Dendritic cell treated with granulocyte-macrophage colony-stimulating factor and Interleukin-4, amounts not matched to agents 40 ng/mL and 50 ng/mL, for 4 days (primary cell): ENCODE data around the gene CRP.

Source experiments
- H3K27ac Mint-ChIP-seq: one replicate; pipeline ENCODE4 v1.8.0; 2022; ENCODE audit warnings: mild to moderate bottlenecking, mixed read lengths
- H3K27me3 Mint-ChIP-seq: one replicate; pipeline ENCODE4 v1.8.0; 2022; ENCODE audit warnings: mild to moderate bottlenecking, mixed read lengths
- H3K36me3 Mint-ChIP-seq: one replicate; pipeline ENCODE4 v1.8.0; 2022; ENCODE audit warnings: low read depth, mixed read lengths
- H3K4me1 Mint-ChIP-seq: one replicate; pipeline ENCODE4 v1.8.0; 2022; ENCODE audit warnings: low read depth, mixed read lengths
- H3K4me3 Mint-ChIP-seq: one replicate; pipeline ENCODE4 v1.8.0; 2022; ENCODE audit warnings: mild to moderate bottlenecking, moderate library complexity, mixed read lengths
- H3K9me3 Mint-ChIP-seq: one replicate; pipeline ENCODE4 v1.8.0; 2022; ENCODE audit warnings: mixed read lengths
- intact Hi-C: fragments of 100-400 bp; cut with micrococcal nuclease; formaldehyde crosslinking; loops from one replicate; pipeline ENCODE4 v1.15.0; 2022

Gene CRP

DNA sequence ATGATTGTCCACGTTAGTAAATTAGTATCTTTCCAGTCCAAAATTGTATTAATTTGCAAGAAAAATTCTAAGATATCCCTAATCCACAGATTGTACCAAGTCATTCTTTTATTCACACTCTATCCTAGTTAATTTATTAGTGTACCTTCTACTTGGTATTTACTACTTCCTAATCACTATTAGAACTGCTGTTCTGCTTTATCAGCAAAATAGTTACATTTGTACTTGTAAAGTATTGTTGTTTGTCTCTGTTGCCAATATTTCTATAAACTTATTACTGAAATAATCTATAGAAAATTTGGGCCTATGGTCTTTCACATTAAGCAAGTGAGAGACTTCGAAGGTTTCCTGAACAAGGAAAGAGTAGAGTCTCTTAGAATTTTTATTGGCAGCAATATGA is 5.6 kb upstream of the CRP start:
- Mint-ChIP-seq H3K4me1 (no peaks in the 10 kb centered on the region), H3K27me3 (no peaks in the 10 kb centered on the region), H3K9me3 (peaks cover 68% of the 10 kb centered on the region), H3K36me3 (no peaks in the 10 kb centered on the region), H3K4me3 (no peak overlapping the region), H3K27ac (no peak overlapping the region)
- intact Hi-C loops = no loop called here

GRCh38 chr1:159715855-159716254 is 1.5 kb upstream of the CRP start:
- H3K4me1 Mint-ChIP-seq = no peaks in the 10 kb centered on the region
- no peaks in the 10 kb centered on the region for H3K27me3 Mint-ChIP-seq
- H3K36me3 Mint-ChIP-seq = no peaks in the 10 kb centered on the region
- no peak overlapping the region for H3K27ac Mint-ChIP-seq
- no peak overlapping the region for H3K4me3 Mint-ChIP-seq
- peaks cover 55% of the 10 kb centered on the region for H3K9me3 Mint-ChIP-seq
- intact Hi-C loops = no loop called here

- Mint-ChIP-seq H3K9me3 (peaks cover 17% of the 10 kb centered on the region), H3K27ac (no peak overlapping the region), H3K4me1 (no peaks in the 10 kb centered on the region), H3K36me3 (no peaks in the 10 kb centered on the region), H3K4me3 (no peak overlapping the region), H3K27me3 (no peaks in the 10 kb centered on the region)
- intact Hi-C loops = no loop called here
These were observed 2.3 kb downstream of the CRP start for GRCh38 chr1:159712080-159712479.

DNA sequence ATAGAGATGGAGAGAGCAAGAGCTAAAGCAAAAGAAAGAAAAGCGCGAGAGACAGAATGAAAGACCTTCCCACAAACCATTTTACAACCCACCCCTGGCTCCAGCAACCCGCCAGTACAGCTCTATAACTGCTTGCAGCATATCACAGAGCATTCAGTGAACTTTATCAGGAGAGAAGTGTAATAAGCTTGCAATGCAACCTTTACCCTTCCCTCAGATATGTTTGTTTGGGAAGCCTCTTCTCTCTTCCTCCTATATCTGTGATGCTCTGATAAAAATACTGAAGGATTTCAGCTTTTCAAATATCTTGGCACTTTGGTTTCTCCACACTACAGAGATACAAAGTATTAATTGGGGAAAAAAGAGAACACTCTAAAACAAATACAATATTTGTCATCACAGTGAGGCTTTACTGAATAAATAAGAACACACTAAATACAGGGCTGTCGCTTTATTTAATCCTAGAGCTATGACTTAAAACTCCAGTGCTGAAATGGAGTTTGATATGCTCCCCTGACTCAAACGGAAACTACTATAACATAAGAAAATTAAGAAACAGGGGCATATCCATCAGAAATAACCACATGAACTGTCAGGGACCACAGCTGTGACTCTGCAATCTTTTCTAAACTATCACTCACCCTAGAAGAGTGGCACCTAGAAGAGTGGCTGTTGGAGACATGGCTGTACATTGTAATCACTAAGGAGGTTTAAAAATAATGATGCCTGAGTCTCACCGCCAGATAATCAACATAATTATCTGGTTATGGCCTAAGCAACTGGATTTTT is 6.7 kb downstream of the CRP start:
- no peaks in the 10 kb centered on the region for H3K4me1 Mint-ChIP-seq
- H3K9me3 Mint-ChIP-seq = no peaks in the 10 kb centered on the region
- no peaks in the 10 kb centered on the region for H3K27me3 Mint-ChIP-seq
- no peak overlapping the region for H3K27ac Mint-ChIP-seq
- no peaks in the 10 kb centered on the region for H3K36me3 Mint-ChIP-seq
- intact Hi-C loops = no loop called here
- no peak overlapping the region for H3K4me3 Mint-ChIP-seq

DNA sequence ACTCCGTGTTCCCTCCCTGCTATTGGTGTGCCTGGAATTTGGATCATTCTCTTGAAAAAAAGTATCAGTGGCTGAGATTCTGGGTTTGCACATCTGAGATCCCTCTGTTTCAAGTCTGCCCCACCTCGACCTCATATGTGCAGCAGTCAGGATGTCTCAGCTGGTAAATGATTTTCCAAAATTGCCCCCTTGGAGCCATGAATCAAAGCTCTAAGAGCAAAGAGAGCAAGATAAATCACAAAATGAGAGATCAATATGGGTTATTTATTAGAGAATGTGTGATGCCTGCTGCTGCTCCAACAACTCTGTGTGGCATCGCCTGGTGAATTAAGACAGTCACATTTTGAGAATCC is 8.5 kb downstream of the CRP start:
- H3K4me1 Mint-ChIP-seq = no peaks in the 10 kb centered on the region
- H3K27me3 Mint-ChIP-seq = no peaks in the 10 kb centered on the region
- no peaks in the 10 kb centered on the region for H3K36me3 Mint-ChIP-seq
- H3K4me3 Mint-ChIP-seq = no peak overlapping the region
- no peak overlapping the region for H3K27ac Mint-ChIP-seq
- H3K9me3 Mint-ChIP-seq = no peaks in the 10 kb centered on the region
- intact Hi-C loops = no loop called here

DNA sequence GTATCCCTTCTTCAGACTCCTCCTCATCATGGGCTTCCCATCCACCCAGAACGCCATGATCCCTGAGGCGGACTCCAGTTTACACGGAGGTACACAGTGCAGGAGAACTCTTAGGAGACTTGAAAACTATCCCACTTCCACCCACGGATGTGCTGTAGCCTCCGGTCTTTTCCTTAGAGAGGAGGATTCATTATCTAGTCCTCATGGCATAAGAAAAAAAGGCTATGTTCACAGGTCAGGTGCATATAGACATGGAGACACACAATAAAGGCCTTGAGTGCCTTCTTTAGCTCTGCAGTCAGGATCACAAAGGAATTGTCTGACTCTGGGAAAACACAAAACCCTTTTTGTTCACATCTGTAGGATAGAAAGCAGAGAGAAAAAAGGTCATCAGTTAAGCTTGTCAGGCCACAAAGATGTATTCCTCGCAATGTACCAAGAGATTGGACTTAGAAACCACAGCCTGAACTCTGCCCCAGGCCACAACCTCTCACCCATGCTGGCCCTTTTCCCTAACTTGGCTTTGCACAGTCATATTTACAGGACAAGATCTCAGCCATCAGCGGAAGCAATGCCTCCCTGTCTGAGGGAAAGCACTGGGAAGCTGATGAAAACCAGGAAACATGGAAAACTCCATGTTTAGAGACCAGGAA is 9.0 kb downstream of the CRP start:
- Mint-ChIP-seq H3K27me3 (no peaks in the 10 kb centered on the region), H3K4me3 (no peak overlapping the region), H3K4me1 (peaks cover 2% of the 10 kb centered on the region), H3K9me3 (no peaks in the 10 kb centered on the region), H3K27ac (no peak overlapping the region), H3K36me3 (no peaks in the 10 kb centered on the region)
- intact Hi-C loops = no loop called here

GRCh38 chr1:159704481-159704880 is 9.9 kb downstream of the CRP start:
- peaks cover 11% of the 10 kb centered on the region for H3K4me1 Mint-ChIP-seq
- no peak overlapping the region for H3K4me3 Mint-ChIP-seq

DNA sequence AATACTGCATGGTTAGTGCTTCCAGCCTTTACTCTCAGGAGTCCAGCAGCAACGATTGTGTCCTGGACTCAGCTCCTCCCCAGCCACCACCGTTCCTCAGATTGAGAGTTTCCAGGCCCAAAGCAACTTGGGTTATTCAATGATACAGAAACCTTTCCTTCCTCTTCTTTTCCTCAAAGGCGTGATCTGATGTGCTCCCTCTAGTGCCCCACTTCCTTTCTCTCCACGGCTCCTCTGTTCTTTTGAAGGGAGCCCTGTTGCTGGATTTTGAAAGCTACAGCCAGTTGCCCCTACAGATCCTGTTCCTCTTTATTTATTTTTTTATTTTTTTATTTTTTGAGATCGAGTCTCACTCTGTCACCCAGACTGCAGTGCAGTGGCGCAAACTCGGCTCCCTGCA is 14.1 kb downstream of the CRP start:
- intact Hi-C loops = no loop called here
- H3K27ac Mint-ChIP-seq = peak overlapping the region; percentile 24
- H3K27me3 Mint-ChIP-seq = no peaks in the 10 kb centered on the region
- no peaks in the 10 kb centered on the region for H3K9me3 Mint-ChIP-seq
- no peak overlapping the region for H3K4me3 Mint-ChIP-seq
- H3K4me1 Mint-ChIP-seq = peaks cover 11% of the 10 kb centered on the region
- H3K36me3 Mint-ChIP-seq = no peaks in the 10 kb centered on the region

More at GRCh38 chr1:159704481-159704880, 9.9 kb downstream of the CRP start:
- Mint-ChIP-seq H3K27ac (no peak overlapping the region), H3K36me3 (no peaks in the 10 kb centered on the region), H3K27me3 (no peaks in the 10 kb centered on the region), H3K9me3 (no peaks in the 10 kb centered on the region)
- intact Hi-C loops = no loop called here

DNA sequence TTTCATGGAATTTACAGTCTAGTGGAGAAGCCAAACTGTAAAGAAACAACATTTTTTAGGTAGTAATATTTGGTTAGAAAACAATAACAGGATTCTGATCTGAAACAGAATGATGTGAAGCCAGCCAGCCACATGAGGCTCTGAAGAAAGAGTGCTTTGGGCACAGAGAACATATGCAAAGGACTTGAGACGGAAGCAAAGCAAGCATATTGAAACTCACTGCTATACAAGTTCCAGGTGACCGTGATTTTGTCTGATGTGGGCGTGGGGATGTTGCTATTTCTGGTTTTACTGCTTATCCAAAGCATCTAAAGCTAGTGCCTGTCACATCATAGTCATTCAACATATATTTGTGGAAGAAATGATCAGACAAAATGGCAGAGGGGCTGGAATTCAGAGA is 14.7 kb downstream of the CRP start:
- intact Hi-C loops = no loop called here
- Mint-ChIP-seq H3K27me3 (no peaks in the 10 kb centered on the region), H3K9me3 (no peaks in the 10 kb centered on the region), H3K27ac (no peak overlapping the region), H3K36me3 (no peaks in the 10 kb centered on the region), H3K4me3 (no peak overlapping the region), H3K4me1 (peaks cover 11% of the 10 kb centered on the region)

DNA sequence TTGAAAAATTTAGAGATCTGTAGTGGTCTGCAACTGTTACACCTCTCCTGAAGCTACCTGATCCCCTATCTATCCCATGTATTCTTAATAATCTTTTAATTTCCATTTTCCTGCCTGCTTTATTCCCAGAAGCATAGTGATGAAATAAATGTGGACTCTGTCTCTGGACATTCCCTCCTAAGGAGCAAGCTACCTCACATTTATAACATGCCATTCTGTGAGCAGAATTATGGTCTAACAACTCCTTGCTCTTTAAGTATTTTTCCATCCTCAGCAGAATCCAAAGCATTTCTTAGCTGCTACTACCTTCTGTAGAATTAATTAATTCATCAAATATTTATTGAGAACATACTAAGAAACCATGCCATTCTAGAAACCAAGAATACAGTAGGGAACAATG is 15.1 kb downstream of the CRP start:
- Mint-ChIP-seq H3K4me1 (peaks cover 11% of the 10 kb centered on the region), H3K27ac (no peak overlapping the region), H3K27me3 (no peaks in the 10 kb centered on the region), H3K36me3 (no peaks in the 10 kb centered on the region), H3K9me3 (no peaks in the 10 kb centered on the region), H3K4me3 (no peak overlapping the region)
- intact Hi-C loops = no loop called here

DNA sequence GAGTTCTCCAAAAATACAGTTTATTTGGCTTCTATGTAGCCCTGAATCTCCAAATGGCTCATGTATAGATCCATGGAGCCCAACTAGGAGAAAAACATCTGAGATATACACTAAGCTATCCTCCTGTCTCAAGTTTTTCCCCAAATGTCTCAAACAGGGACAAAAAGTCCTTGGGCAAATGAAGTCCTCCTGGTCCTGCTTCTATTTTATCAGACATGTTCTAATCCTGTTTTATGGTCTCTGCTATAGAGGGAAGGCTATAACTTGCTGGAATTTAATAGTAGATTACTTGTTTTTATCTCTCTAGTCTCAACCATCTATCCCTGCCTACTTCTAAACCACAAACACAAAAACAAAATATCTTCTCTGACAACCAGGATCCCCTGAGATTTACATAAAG is 26.9 kb downstream of the CRP start:
- Mint-ChIP-seq H3K27ac (no peak overlapping the region), H3K4me3 (no peak overlapping the region), H3K4me1 (no peaks in the 10 kb centered on the region), H3K36me3 (no peaks in the 10 kb centered on the region), H3K27me3 (peaks cover 3% of the 10 kb centered on the region), H3K9me3 (no peaks in the 10 kb centered on the region)
- intact Hi-C loops = no loop called here

GRCh38 chr1:159686599-159687299 is 27.6 kb downstream of the CRP start:
- Mint-ChIP-seq H3K27me3 (peaks cover 3% of the 10 kb centered on the region), H3K27ac (no peak overlapping the region), H3K4me1 (no peaks in the 10 kb centered on the region), H3K36me3 (no peaks in the 10 kb centered on the region), H3K4me3 (no peak overlapping the region), H3K9me3 (no peaks in the 10 kb centered on the region)
- intact Hi-C loops = no loop called here

DNA sequence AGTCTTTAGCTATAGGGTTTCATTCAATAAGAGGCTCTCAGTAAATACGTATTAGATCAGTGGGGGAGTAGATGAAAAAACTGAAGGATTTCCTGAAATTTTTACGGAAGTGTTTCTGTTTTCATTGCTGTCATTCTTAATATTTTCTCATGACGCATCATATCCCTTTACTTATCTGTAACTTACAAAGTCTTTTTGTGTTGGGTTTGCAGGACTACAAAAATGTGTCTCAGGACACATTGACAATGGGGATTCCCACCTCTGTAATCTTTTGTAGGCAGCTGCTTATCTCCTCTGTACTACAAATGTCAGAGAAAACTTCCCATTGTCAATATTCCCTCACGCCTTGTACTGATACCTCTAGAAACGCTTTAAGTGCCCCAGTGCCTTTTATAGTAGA is 35.5 kb downstream of the CRP start:
- Mint-ChIP-seq H3K27ac (no peak overlapping the region), H3K27me3 (peaks cover 1% of the 10 kb centered on the region), H3K4me1 (no peaks in the 10 kb centered on the region), H3K36me3 (no peaks in the 10 kb centered on the region), H3K9me3 (no peaks in the 10 kb centered on the region), H3K4me3 (no peak overlapping the region)
- intact Hi-C loops = no loop called here

GRCh38 chr1:159675046-159675445 is 39.3 kb downstream of the CRP start:
- no peak overlapping the region for H3K4me3 Mint-ChIP-seq
- H3K9me3 Mint-ChIP-seq = no peaks in the 10 kb centered on the region
- no peak overlapping the region for H3K27ac Mint-ChIP-seq
- H3K27me3 Mint-ChIP-seq = no peaks in the 10 kb centered on the region
- no peaks in the 10 kb centered on the region for H3K4me1 Mint-ChIP-seq
- intact Hi-C loops = no loop called here
- H3K36me3 Mint-ChIP-seq = no peaks in the 10 kb centered on the region
